Bone marrow (tissue), 2 donors: Measurements from ENCODE around the gene CFL2.
A peak's percentile ranks its signal among the peaks of the same experiment; 100 is the strongest.
"Not testable (repeated sequence)": the region's sequence is repeated elsewhere in the genome, so short reads cannot be mapped to it uniquely, and the experiment has no call there.

Source experiments
- DNase-seq, 2 donors: peaks; one replicate each; lab custom pipeline; 2025; lab: John Stamatoyannopoulos, UW

Gene CFL2

GRCh38 chr14:34714320-34715126 is at the start of gene CFL2:
Gene CFL2 (minus strand): TSS chr14:34714593. CDS start chr14:34714540, 53 bp downstream.
- peak; percentile 21 to 42 for DNase-seq

- no peak for DNase-seq
These were observed 40.8 kb upstream of the CFL2 start for GRCh38 chr14:34755215-34755614.

- DNase-seq: no peak
These were observed 40.3 kb upstream of the CFL2 start for GRCh38 chr14:34754687-34755086.

- DNase-seq: no peak
These were observed 36.3 kb upstream of the CFL2 start for GRCh38 chr14:34750670-34751069.

DNA sequence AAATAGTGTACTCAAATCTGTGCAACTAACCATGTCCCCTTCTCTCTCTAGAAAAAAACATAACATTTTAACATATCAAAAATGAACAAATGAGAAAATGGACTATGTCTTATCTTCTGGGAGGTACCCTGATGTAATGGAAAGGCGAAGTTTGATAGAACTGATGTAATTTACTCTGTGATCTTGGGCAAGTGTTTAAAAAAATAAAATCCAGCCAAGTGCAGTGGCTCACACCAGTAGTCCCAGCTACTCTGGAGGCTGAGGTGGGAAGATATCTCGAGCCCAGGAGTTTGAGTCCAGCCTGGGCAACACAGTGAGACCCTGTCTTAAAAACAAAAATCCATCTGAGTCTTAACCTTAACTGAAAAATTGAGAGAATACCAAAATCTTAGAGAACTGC is 35.8 kb upstream of the CFL2 start:
- DNase-seq: no peak

DNA sequence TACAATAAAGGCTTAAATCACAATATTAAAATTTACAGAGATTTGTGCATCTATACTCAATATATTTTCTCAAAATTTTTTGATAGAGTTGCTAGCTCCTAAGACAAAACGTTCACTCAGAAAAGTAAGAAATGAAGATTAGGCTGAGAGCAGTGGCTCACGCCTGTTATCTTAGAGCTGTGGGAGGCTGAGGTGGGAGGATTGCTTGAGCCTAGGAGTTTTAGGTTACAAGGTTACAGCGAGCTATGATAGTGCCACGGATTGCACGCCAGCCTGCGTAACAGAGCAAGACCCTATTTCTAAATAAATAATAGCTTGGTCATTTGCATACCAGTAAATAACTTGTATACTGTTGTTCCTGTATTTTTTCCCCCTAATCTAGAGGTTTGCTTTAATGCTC is 35.0 kb upstream of the CFL2 start:
- no peak for DNase-seq

DNA sequence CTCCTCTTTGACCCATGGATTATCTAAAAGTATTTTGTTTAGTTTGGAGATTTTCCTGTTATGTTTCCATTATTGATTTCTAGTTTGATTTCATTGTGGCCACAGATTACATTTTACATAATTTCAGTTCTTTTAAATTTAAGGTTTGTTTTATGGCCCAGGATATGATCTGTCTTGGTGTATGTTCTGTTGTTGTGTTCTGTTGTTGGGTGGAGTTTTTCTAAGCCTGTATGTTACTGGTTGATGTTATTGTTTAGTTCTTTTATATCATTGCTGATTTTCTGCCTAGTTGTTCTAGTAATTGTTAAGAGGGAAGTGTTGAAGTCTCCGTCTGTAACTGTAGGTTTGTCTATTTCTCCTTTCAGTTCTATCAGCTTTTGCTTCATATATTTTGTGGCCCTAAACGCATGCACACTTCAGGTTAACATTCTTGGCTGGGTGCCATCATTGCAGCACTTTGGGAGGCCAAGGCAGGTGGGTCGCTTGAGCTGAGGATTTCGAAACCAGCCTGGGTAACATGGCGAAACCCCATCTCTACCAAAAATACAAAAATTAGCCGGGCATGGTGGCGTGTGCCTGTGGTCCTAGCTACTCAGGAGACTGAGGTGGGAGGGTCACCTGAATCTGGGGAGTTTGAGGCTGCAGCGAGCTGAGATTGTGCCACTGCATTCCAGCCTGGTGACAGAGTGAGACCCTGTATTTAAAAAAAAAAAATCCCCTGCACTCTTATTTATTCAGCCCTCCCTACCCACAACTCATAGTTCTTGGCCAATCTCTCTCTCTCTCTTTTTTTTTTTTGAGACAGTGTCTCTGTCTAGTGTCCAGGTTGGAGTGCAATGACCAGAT is 28.1 kb upstream of the CFL2 start:
- no peak for DNase-seq

GRCh38 chr14:34741840-34742239 is 27.4 kb upstream of the CFL2 start:
- no peak for DNase-seq

DNA sequence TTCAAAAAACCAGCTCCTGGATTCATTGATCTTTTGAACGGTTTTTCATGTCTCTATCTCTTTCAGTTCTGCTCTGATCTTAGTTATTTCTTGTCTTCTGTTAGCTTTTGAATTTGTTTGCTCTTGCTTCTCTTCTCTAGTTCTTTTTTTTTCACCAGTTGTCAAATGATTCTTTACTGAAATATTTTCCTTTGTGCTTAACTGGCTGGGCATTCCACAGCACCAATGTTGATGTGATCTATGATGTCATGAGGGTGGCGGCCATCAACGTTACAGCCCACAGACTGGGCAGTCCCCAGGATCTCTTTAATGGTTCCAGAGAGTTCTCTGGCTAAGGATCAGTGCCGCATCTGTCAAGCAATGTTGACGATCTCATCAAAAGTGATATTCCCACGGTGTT is 25.7 kb upstream of the CFL2 start:
- DNase-seq: not testable (repeated sequence)

- not testable (repeated sequence) for DNase-seq
These were observed 22.7 kb upstream of the CFL2 start for GRCh38 chr14:34737079-34737478.

DNA sequence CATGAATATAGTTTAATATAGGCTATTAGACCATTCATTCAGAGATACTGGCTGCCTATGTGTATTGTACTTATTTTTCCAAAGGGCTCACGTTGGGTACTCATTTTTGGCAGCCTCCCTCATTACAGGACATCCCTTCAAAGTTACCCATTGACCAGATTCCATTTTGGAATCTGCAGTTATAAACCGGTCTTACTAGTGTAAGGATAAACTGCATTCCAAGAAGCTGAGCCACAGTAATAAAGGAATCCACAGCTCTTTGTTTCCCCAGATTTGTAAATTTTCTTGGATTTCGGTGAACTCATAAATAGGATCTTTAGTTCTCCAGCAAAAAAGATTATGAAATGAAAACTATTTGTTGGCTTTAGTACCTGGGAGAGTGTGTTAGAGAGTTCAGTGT is 18.9 kb upstream of the CFL2 start:
- DNase-seq: no peak

DNA sequence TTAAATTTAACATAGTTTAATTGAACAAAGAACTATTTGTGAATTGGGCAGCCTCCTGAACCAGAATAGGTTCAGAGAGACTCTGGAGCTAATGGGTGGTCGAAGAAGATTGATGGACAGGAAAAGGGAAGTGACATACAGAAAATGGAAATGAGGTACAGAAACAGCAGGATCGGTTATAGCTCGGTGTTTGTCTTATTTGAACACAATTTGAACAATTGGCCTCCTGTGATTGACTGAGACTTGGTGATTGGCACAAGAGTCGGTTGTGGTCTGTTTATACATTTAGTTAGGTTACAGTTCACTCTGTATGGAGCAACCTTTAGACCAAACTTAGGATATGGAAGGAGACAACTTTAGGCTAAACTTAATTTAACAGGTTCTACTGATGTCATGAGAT is 18.4 kb upstream of the CFL2 start:
- no peak for DNase-seq

DNA sequence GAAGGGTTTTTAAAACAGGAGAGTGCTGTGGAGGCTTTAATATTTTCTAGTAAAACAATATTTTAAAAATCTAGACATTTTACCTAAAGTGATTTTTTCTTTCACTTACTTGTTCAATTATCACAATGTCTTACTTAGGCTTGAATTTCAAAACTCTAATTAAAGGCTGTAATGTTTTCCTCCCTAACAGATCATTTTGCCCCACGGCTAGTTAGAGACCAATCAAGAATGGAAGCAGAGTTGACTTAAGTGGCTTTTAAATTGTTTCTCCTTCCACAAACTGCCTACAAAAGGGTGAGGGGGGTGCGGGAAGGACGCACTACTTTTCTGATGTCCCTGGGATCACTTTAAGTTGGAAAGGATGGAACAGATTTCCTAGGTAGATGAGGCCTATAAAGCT is 9.5 kb upstream of the CFL2 start:
- no peak for DNase-seq

DNA sequence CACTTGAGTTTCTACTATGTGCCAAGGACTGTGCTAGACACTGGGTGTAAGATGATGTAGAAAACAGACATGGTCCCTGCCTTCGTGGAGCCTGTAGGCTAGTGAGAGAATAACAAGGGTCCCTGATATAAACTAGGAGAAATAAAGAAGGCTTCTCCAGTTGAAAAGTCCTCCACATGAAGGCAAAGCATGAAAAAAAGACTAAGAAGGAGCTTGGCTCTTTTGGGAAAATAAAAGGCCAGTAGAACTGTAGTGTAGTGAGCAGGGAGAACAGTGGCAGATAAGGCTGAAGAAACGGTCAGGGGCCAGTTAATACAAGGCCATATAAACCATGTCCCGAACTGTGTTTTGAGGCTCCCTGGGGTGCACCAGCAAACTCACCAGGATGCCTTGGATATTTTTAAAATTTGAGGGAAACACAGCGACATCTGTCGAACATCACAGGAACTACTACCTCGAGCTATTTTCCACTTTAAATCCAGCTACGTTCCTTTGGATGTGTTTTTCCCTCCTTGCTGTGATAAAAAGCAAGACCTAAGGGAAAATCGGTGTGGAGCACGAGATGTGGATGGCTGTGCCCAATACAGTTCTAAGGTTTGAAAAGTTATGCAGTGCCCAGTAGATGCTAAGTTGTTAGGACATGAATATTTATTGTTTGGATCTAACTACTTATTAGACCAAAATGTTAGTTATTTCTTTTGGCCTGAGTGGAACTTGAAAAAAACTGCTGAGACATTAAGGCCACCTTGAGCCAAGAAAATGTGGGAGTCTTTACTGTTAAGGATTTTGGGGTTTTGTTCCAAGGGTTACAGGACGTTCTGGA is 8.5 kb upstream of the CFL2 start:
- peak; percentile 1 to 28 for DNase-seq

- no peak for DNase-seq
These were observed 6.7 kb upstream of the CFL2 start for GRCh38 chr14:34721129-34721528.

DNA sequence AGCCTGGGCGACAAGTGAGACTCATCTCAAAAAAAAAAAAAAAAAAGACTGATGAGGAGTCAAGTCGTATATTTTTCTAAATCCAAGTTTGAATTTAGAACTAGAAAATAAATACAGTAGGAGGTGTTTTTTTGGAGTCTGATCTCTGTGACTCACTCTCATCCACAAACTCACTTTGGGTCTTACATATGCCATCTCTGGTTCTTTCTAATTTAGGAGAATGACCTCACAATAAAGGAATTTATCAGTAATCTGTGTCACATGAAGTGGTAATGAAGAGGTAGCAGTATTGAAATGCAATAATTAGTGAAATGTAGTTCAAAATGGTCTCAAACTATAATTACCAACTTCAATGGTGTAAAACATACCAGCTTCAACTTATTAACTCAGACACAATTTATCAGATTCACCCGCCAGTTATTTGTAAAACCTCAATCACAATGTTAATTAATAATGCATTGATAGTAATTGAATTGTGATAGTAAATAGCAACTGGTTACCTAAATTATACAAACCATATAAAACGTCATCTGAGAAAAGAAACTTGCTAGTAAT is 4.4 kb upstream of the CFL2 start:
- DNase-seq: no peak

- DNase-seq: no peak
These were observed 902 bp upstream of the CFL2 start for GRCh38 chr14:34715127-34715863.

GRCh38 chr14:34713681-34714319 is 593 bp downstream of the CFL2 start:
- DNase-seq: peak; percentile 23 to 25

GRCh38 chr14:34713122-34713680 is 1.2 kb downstream of the CFL2 start:
- DNase-seq: no peak
